Keratinocyte (primary cell): ENCODE results near the gene PRKCE. TPM values are rescaled to one million over a fixed set of nuclear protein-coding genes. Genes with fewer than 3 reads are reported as not detected.

Source experiments
- DNase-seq: peaks from one replicate; pipeline ENCODE4 v3.0.0-alpha.2; 2011; ENCODE audit warnings: low read depth, missing footprints, low spot score
- FAIRE-seq: peaks from 2 replicates; lab custom pipeline; 2011; peaks lifted over from hg19 to GRCh38; lab: Jason Lieb, UNC
- H2AFZ ChIP-seq: 2 replicates; pipeline ENCODE4 v1.6.0; 2012; ENCODE audit warnings: low read length, control low read depth, inconsistent platforms; ENCODE audit not compliant: control insufficient read depth
- H3K27ac ChIP-seq: 2 replicates; pipeline ENCODE4 v1.5.1; 2011; ENCODE audit warnings: low read length; ENCODE audit not compliant: control insufficient read depth, insufficient read depth
- H3K27me3 ChIP-seq: 3 replicates; pipeline ENCODE4 v1.6.0; 2011; ENCODE audit warnings: low read length; ENCODE audit not compliant: control insufficient read depth, insufficient read depth; ENCODE audit errors: extremely low read depth
- H3K36me3 ChIP-seq, 2 experiments: 2 replicates in 1 of 2; 3 replicates in 1 of 2; pipeline ENCODE4 v1.5.1; 2011; ENCODE audit warnings: low read length in 2 of 2, mild to moderate bottlenecking in 1 of 2; ENCODE audit not compliant: control insufficient read depth in 2 of 2, insufficient read depth in 2 of 2; ENCODE audit errors: extremely low read depth in 1 of 2
- H3K4me1 ChIP-seq: 3 replicates; pipeline ENCODE4 v1.5.1; 2011; ENCODE audit warnings: low read length; ENCODE audit not compliant: control insufficient read depth, insufficient read depth; ENCODE audit errors: extremely low read depth
- H3K4me2 ChIP-seq: 3 replicates; pipeline ENCODE4 v1.6.0; 2011; ENCODE audit warnings: low read depth, low read length; ENCODE audit not compliant: control insufficient read depth, insufficient read depth; ENCODE audit errors: extremely low read depth
- H3K4me3 ChIP-seq, 3 experiments: fragments of 200-600 bp in 1 of 3; sonication (generic) in 1 of 3; 2 replicates in 2 of 3; 3 replicates in 1 of 3; pipeline ENCODE4 v1.5.1; 2011 to 2016; ENCODE audit warnings: low read length in 3 of 3, mild to moderate bottlenecking in 3 of 3, control low read depth in 2 of 3, inconsistent platforms in 1 of 3, low read depth in 1 of 3, mixed read lengths in 1 of 3, mixed run types in 1 of 3, moderate library complexity in 1 of 3; ENCODE audit not compliant: control insufficient read depth in 2 of 3, insufficient read depth in 2 of 3; ENCODE audit errors: extremely low read depth in 1 of 3
- H3K79me2 ChIP-seq: 2 replicates; pipeline ENCODE4 v1.6.0; 2012; ENCODE audit warnings: low read length; ENCODE audit not compliant: control insufficient read depth, insufficient read depth
- H3K9ac ChIP-seq: 3 replicates; pipeline ENCODE4 v1.6.0; 2011; ENCODE audit warnings: low read length; ENCODE audit not compliant: control insufficient read depth, insufficient read depth; ENCODE audit errors: extremely low read depth
- H3K9me1 ChIP-seq: 3 replicates; pipeline ENCODE4 v1.6.0; 2011; ENCODE audit warnings: low read length; ENCODE audit not compliant: control insufficient read depth, insufficient read depth; ENCODE audit errors: extremely low read depth
- H3K9me3 ChIP-seq: 2 replicates; pipeline ENCODE4 v1.5.1; 2012; ENCODE audit warnings: low read depth, low read length; ENCODE audit not compliant: control insufficient read depth
- H4K20me1 ChIP-seq: 3 replicates; pipeline ENCODE4 v1.6.0; 2011; ENCODE audit warnings: low read length; ENCODE audit not compliant: control insufficient read depth, insufficient read depth; ENCODE audit errors: extremely low read depth
- CTCF ChIP-seq, 3 experiments: IDR thresholded peaks in 1 of 3; conservative IDR thresholded peaks in 1 of 3; optimal IDR thresholded peaks in 1 of 3; 2 replicates in 2 of 3; 3 replicates in 1 of 3; pipeline versions ENCODE3 to v1.5.1; 2011; ENCODE audit warnings: low read length in 3 of 3, mild to moderate bottlenecking in 3 of 3, moderate library complexity in 2 of 3, control low read depth in 1 of 3, inconsistent platforms in 1 of 3; ENCODE audit not compliant: insufficient read depth in 2 of 3; ENCODE audit errors: extremely low read depth in 1 of 3
- EZH2 ChIP-seq: IDR thresholded peaks from one replicate; pipeline ENCODE4 v1.6.1; 2012; ENCODE audit warnings: inconsistent platforms, mild to moderate bottlenecking, low read length, moderate library complexity
- dilution Hi-C: fragments of 300-500 bp; cut with MboI; formaldehyde crosslinking; loops from one replicate; pipeline ENCODE4 v1.7.0; 2020; ENCODE audit warnings: low sequenced_read_pairs; ENCODE audit not compliant: extremely low pct_ligation_motif_present
- polyA plus RNA-seq, 5 experiments: library from polyadenylated mRNA; depleted of rRNA in 3 of 5; stranded (reverse) in 3 of 5; stranded (forward) in 1 of 5; unstranded in 1 of 5; fragments of >200 nt; gene quantifications; 1 replicate in 1 of 5; 2 replicates in 3 of 5; 3 replicates in 1 of 5; pipeline versions ENCODE4 v1.2.1 to v1.2.3, GENCODE V29; 2011 to 2012; ENCODE audit warnings: missing spikeins in 2 of 5, low read depth in 1 of 5, low replicate concordance in 1 of 5

Gene PRKCE
- polyA plus RNA-seq, 1 donor (not counting 4 experiments of a cell fraction or from before 2014, with no cell fraction given), result 2.0 TPM

DNA sequence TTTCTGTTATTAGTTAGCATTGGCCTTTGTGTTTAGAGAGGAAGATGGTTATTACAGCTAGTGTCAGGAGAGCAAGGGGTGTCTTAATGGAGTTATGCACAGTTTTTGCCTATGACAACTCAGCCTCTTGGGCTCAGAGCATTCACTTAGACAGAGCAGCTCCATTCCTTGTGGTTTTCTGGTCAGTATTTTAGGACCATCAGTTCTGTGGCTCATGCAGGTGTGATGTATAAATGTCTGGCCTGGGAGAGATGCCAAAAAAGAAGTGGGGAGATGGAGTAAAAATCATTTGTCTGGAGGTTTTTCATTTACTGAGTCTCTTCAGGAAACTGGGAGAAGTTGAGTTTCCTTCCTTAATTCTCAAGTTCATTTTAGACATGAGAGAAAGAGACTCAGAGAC lies 79.7 kb downstream of the PRKCE start:
- no peaks in the 10 kb centered on the region for H3K9me3 ChIP-seq
- no peak overlapping the region for H3K4me3 ChIP-seq
- H3K9me1 ChIP-seq, result no peaks in the 10 kb centered on the region
- H3K79me2 ChIP-seq, result no peaks in the 10 kb centered on the region
- no peak overlapping the region for H3K27ac ChIP-seq
- TF ChIP-seq CTCF (optimal IDR thresholded peaks at IDR 0.05 in 1 of 3, IDR thresholded peaks at IDR 0.05 in 1 of 3, conservative IDR thresholded peaks at IDR 0.05 in 1 of 3; ENCODE audit: extremely low read depth in 1 of 3, insufficient read depth in 2 of 3, low read length in 3 of 3), result no peak
- no peak for TF ChIP-seq EZH2
- H2AFZ ChIP-seq, result no peak overlapping the region
- H3K4me2 ChIP-seq, result no peak overlapping the region
- FAIRE-seq, result no peak
- no peak overlapping the region for H3K9ac ChIP-seq
- no peaks in the 10 kb centered on the region for H4K20me1 ChIP-seq
- no peaks in the 10 kb centered on the region for H3K4me1 ChIP-seq
- H3K27me3 ChIP-seq, result no peaks in the 10 kb centered on the region
- DNase-seq, result no peak
- dilution Hi-C loops, result no loop called here
- H3K36me3 ChIP-seq, result no peaks in the 10 kb centered on the region

- no peaks in the 10 kb centered on the region for H3K36me3 ChIP-seq
- H3K9me1 ChIP-seq, result no peaks in the 10 kb centered on the region
- H3K4me3 ChIP-seq, result no peak overlapping the region
- H3K9me3 ChIP-seq, result no peaks in the 10 kb centered on the region
- no peak overlapping the region for H2AFZ ChIP-seq
- no peaks in the 10 kb centered on the region for H3K27me3 ChIP-seq
- dilution Hi-C loops, result no loop called here
- FAIRE-seq (no peak), DNase-seq (no peak)
- no peaks in the 10 kb centered on the region for H3K79me2 ChIP-seq
- H4K20me1 ChIP-seq, result no peaks in the 10 kb centered on the region
- H3K4me2 ChIP-seq, result no peak overlapping the region
- no peak for TF ChIP-seq CTCF (optimal IDR thresholded peaks at IDR 0.05 in 1 of 3, IDR thresholded peaks at IDR 0.05 in 1 of 3, conservative IDR thresholded peaks at IDR 0.05 in 1 of 3; ENCODE audit: extremely low read depth in 1 of 3, insufficient read depth in 2 of 3, low read length in 3 of 3)
- no peaks in the 10 kb centered on the region for H3K4me1 ChIP-seq
- H3K27ac ChIP-seq, result no peak overlapping the region
- no peak overlapping the region for H3K9ac ChIP-seq
Measured at GRCh38 chr2:45732436-45732835, 81.0 kb downstream of the PRKCE start.
